ENCODE data around the gene WAS.

DNA sequence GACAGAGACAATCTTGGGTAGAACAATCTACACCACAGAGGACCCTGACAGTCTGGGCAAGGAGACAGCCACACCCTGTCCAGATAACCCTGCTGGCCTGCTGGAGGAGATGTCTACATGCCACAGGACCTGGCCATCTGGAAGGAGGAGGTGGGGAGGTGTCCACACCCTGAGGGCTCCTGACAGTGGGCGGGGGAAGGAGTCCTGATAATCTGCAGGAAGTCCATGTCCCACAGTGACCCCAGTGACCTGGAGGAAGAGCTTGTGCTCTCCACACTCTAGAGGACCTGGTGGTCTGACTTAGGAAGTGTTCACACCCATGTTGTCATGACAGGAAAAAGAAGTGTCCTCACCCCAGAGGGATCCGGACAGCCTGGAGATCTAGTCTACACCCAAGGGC lies 18.4 kb downstream of the WAS start:
- TF ChIP-seq CTCF (IDR thresholded peaks at IDR 0.05 in 4 of 5, conservative IDR thresholded peaks at IDR 0.05 in 1 of 5) = no peak
- no peak for TF ChIP-seq POLR2A (IDR thresholded peaks at IDR 0.05)
